Measurements from ENCODE around the gene RAB4A. TPM values are rescaled to one million over a fixed set of nuclear protein-coding genes. Genes with fewer than 3 reads are reported as not detected.

Gene RAB4A
- total and polyA plus RNA-seq, 2 of the 13 experiments (the other 11 are each of a cell fraction or from before 2014, with no cell fraction given), result 56.0 to 80.1 TPM

GRCh38 chr1:229342656-229343569 is 72.0 kb downstream of the RAB4A start, which contains the start of gene CCSAP (continued):
- TF ChIP-seq, protein P1, sequence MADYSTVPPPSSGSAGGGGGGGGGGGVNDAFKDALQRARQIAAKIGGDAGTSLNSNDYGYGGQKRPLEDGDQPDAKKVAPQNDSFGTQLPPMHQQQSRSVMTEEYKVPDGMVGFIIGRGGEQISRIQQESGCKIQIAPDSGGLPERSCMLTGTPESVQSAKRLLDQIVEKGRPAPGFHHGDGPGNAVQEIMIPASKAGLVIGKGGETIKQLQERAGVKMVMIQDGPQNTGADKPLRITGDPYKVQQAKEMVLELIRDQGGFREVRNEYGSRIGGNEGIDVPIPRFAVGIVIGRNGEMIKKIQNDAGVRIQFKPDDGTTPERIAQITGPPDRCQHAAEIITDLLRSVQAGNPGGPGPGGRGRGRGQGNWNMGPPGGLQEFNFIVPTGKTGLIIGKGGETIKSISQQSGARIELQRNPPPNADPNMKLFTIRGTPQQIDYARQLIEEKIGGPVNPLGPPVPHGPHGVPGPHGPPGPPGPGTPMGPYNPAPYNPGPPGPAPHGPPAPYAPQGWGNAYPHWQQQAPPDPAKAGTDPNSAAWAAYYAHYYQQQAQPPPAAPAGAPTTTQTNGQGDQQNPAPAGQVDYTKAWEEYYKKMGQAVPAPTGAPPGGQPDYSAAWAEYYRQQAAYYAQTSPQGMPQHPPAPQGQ (CRISPR knock-in tag; IDR thresholded peaks at IDR 0.05; ENCODE audit: borderline replicate concordance), result no peak
- TF ChIP-seq EP300 (IDR thresholded peaks at IDR 0.05; ENCODE audit: low read depth in 2 of 2, low read length in 2 of 2) (no peak), EP300 (CRISPR knock-in tag; IDR thresholded peaks at IDR 0.05; ENCODE audit: borderline replicate concordance) (no peak), ZFP37 (CRISPR knock-in tag; IDR thresholded peaks at IDR 0.05; ENCODE audit: borderline replicate concordance) (no peak), TBP (CRISPR knock-in tag; IDR thresholded peaks at IDR 0.05) (no peak), TEAD2 (CRISPR knock-in tag; IDR thresholded peaks at IDR 0.05) (no peak), ZNF558 (CRISPR knock-in tag; IDR thresholded peaks at IDR 0.05; ENCODE audit: borderline replicate concordance) (no peak), CREB3 (CRISPR knock-in tag; IDR thresholded peaks at IDR 0.05) (no peak), ZNF580 (CRISPR knock-in tag; IDR thresholded peaks at IDR 0.05; ENCODE audit: borderline replicate concordance, low read depth) (no peak), HOXD1 (CRISPR knock-in tag; IDR thresholded peaks at IDR 0.05) (no peak), SRF (IDR thresholded peaks at IDR 0.05; ENCODE audit: low read depth, low read length) (no peak), ZBTB43 (CRISPR knock-in tag; conservative IDR thresholded peaks at IDR 0.05) (peak; percentile 47; the same call in 1 of the 2 replicates), ELF4 (CRISPR knock-in tag; IDR thresholded peaks at IDR 0.05; ENCODE audit: borderline replicate concordance) (no peak), ZFYVE20 (CRISPR knock-in tag; IDR thresholded peaks at IDR 0.05; ENCODE audit: borderline replicate concordance, low read depth) (no peak), ZFP91 (CRISPR knock-in tag; IDR thresholded peaks at IDR 0.05; ENCODE audit: borderline replicate concordance) (peak; percentile 66), ZNF672 (CRISPR knock-in tag; IDR thresholded peaks at IDR 0.05) (no peak), HIVEP1 (CRISPR knock-in tag; IDR thresholded peaks at IDR 0.05) (no peak), KLF12 (CRISPR knock-in tag; IDR thresholded peaks at IDR 0.05; ENCODE audit: borderline replicate concordance) (peak; percentile 47; the same call in 1 of the 2 replicates), SPEN (CRISPR knock-in tag; IDR thresholded peaks at IDR 0.05; ENCODE audit: low read depth) (no peak)
- TF ChIP-seq, protein P2, sequence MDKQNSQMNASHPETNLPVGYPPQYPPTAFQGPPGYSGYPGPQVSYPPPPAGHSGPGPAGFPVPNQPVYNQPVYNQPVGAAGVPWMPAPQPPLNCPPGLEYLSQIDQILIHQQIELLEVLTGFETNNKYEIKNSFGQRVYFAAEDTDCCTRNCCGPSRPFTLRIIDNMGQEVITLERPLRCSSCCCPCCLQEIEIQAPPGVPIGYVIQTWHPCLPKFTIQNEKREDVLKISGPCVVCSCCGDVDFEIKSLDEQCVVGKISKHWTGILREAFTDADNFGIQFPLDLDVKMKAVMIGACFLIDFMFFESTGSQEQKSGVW (CRISPR knock-in tag; IDR thresholded peaks at IDR 0.05; ENCODE audit: borderline replicate concordance), result no peak
- TF ChIP-seq, protein P3, sequence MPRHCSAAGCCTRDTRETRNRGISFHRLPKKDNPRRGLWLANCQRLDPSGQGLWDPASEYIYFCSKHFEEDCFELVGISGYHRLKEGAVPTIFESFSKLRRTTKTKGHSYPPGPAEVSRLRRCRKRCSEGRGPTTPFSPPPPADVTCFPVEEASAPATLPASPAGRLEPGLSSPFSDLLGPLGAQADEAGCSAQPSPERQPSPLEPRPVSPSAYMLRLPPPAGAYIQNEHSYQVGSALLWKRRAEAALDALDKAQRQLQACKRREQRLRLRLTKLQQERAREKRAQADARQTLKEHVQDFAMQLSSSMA (CRISPR knock-in tag; IDR thresholded peaks at IDR 0.05), result no peak

Data from HepG2 (cell line).